LHCN-M2 (cell line): ENCODE results near the gene SLC38A6. TPM values are rescaled to one million over a fixed set of nuclear protein-coding genes. Genes with fewer than 3 reads are reported as not detected.

ENCODE experiments used
- total RNA-seq: library from RNA; depleted of rRNA; stranded (reverse); fragments of >200 nt; gene quantifications from 2 replicates; pipeline ENCODE4 v1.2.3, GENCODE V29; 2014; rRNA removed

SLC38A6 gene
- total RNA-seq, 1 experiment from 2014 or later: 52.4 TPM

Other genes with a start within 250 kb of the SLC38A6 start
- gene MNAT1, start 246.5 kb upstream of the SLC38A6 start, total RNA-seq: 56.5 and 77.8 TPM in 2 replicates
- 16.2 and 22.0 TPM in 2 replicates for gene TRMT5, start 166 bp upstream of the SLC38A6 start, total RNA-seq